ENCODE data around the gene CD8A. TPM values are rescaled to one million over a fixed set of nuclear protein-coding genes. Genes with fewer than 3 reads are reported as not detected.
A peak's percentile ranks its signal among the peaks of the same experiment; 100 is the strongest.
"Not testable (repeated sequence)": the region's sequence is repeated elsewhere in the genome, so short reads cannot be mapped to it uniquely, and the experiment has no call there.

Gene CD8A
- total RNA-seq, 1 experiment from 2014 or later: 0.14 TPM

- in situ Hi-C loops (cut with HindIII; ENCODE audit: low sequenced_read_pairs): no loop called here
- DNase-seq (ENCODE audit: low spot score): peak; percentile 85
Observed at GRCh38 chr2:86747711-86748639, 42.7 kb downstream of the CD8A start.

DNA sequence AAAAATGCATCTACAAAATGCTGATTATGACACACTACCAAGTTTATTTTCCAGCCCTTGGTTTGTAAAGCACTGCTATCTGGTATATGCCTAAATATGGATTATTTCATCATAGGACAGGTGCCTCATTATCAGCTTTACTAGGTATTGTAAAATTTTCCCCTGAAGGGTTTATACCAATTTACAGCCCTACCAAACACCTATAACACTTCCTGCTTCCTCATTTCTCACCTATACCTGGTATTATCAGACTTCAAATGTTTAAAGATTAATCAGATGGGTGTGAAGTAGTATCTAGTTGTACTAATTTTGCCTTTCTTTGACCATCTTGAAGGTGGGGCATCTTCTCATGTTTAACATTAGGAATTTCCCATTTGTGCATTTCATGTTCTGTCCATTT is 43.8 kb downstream of the CD8A start:
- in situ Hi-C loops (cut with HindIII; ENCODE audit: low sequenced_read_pairs): no loop called here
- no peak for DNase-seq (ENCODE audit: low spot score)

DNA sequence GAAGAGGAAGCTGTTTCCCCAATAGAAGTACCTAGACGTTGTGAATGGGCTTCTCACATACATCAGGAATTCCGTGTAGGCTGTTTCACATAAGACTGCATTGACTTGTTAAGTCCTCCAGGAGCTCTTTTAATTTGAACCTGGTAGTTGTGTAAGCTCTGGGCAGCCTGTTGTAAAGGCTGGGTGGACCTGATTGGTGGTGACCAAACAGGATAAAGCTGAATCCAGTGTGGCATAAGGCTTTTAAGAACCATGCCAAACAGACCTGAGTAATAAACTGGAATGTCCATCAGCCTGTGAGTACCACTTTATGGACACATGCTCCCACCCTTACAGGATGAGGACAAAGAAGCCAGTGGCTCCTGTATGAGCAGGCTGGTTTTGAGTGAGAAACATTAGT is 46.6 kb downstream of the CD8A start:
- DNase-seq (ENCODE audit: low spot score): no peak
- in situ Hi-C loops (cut with HindIII; ENCODE audit: low sequenced_read_pairs): no loop called here

DNA sequence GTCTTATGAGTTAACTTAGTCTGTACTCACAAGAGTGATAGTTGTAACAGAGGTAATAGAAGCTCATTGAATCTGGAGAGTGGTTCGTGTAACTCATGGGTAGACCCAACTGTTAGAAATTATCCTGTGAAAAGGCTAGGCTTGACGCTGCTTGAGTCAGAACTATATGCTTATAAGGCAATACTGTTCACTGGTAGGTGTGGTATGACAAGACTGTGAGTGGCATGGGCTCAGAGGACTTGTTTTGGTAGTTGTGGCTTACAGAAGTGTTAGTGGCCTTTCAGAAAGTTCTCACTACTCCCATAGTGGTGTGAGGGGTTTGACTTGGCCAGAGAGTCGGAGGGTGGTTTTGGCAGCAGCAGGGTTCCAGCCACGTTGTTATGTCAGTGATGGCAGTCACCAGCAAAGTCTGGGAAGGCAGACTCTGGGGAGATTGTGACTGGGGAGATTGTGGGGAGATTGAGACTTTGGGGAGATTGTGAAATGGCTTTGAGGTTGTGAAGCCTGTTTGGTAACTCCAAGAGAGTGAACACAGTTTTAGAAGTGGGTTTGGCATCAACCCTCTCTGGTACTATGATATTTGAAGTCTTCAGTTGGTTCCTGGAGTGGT is 48.7 kb downstream of the CD8A start:
- in situ Hi-C loops (cut with HindIII; ENCODE audit: low sequenced_read_pairs): not testable (repeated sequence)

GRCh38 chr2:86739889-86740288 is 50.8 kb downstream of the CD8A start:
- DNase-seq (ENCODE audit: low spot score); in situ Hi-C loops (cut with HindIII; ENCODE audit: low sequenced_read_pairs): not testable (repeated sequence)

More for the DNA sequence above, 48.7 kb downstream of the CD8A start:
- DNase-seq (ENCODE audit: low spot score): not testable (repeated sequence)

DNA sequence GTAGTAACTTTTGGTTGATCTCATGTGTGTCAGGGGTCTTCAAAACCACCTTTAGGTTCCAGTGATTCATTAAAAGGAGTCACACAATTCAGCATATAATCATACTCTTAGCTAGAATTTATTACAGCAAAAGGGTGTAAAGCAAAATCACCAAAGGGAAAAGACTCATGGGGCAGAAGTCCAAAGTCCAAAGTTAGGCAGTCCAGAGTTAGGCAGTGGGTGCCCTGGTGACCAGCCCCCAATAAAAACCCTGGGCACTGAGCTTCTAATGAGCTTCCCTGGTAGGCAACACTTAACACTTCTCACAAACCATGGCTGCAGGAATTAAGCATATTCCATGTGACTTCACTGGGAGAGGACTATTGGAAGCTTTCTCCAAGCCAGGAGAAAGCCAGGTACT is 51.2 kb downstream of the CD8A start:
- DNase-seq (ENCODE audit: low spot score); in situ Hi-C loops (cut with HindIII; ENCODE audit: low sequenced_read_pairs): not testable (repeated sequence)

GRCh38 chr2:86734896-86735295 is 55.8 kb downstream of the CD8A start:
- in situ Hi-C loops (cut with HindIII; ENCODE audit: low sequenced_read_pairs); DNase-seq (ENCODE audit: low spot score): not testable (repeated sequence)

Other genes starting within 250 kb of the CD8A start
- 58.8 and 83.8 TPM in 2 replicates for gene CHMP3, start 227.5 kb downstream of the CD8A start, total RNA-seq (2014; rRNA removed; shearing (Covaris generic))
- gene RNF103, start 167.0 kb downstream of the CD8A start, total RNA-seq (2014; rRNA removed; shearing (Covaris generic)): 10.9 and 13.4 TPM in 2 replicates
- gene RMND5A, start 70.6 kb downstream of the CD8A start, total RNA-seq (2014; rRNA removed; shearing (Covaris generic)): 42.8 and 51.0 TPM in 2 replicates
- gene CD8B, start 71.0 kb upstream of the CD8A start, total RNA-seq (2014; rRNA removed; shearing (Covaris generic)): not detected in 2 replicates
- gene RGPD1, start 151.2 kb upstream of the CD8A start, total RNA-seq (2014; rRNA removed; shearing (Covaris generic)): not detected in 2 replicates
- gene PLGLB1, start 230.9 kb upstream of the CD8A start, total RNA-seq (2014; rRNA removed; shearing (Covaris generic)): 0.92 and 1.4 TPM in 2 replicates

Measured in G401 (cell line).